Hepatocyte (in vitro differentiated cells): ENCODE measurements around the gene ABHD5. TPM values are rescaled to one million over a fixed set of nuclear protein-coding genes. Genes with fewer than 3 reads are reported as not detected.

Experiments
- DNase-seq: peaks from one replicate; pipeline ENCODE4 v3.0.0-alpha.2; 2016; ENCODE audit warnings: low spot score
- H2AFZ ChIP-seq: fragments of 200-600 bp; sonication (generic); 2 replicates; pipeline ENCODE4 v1.6.0; 2016; ENCODE audit warnings: antibody characterized with exemption, mild to moderate bottlenecking
- H3K27ac ChIP-seq: fragments of 200-600 bp; sonication (generic); 2 replicates; pipeline ENCODE4 v1.5.1; 2016; ENCODE audit warnings: mild to moderate bottlenecking
- H3K27me3 ChIP-seq: fragments of 200-600 bp; sonication (generic); 2 replicates; pipeline ENCODE4 v1.6.1; 2016
- H3K36me3 ChIP-seq: fragments of 200-600 bp; sonication (generic); replicated peaks from 2 replicates; pipeline ENCODE4 v1.5.1; 2016; ENCODE audit warnings: low read depth; ENCODE audit not compliant: insufficient read depth
- H3K4me1 ChIP-seq: fragments of 200-600 bp; sonication (generic); 2 replicates; pipeline ENCODE4 v1.5.1; 2016; ENCODE audit warnings: mild to moderate bottlenecking, moderate library complexity; ENCODE audit not compliant: insufficient read depth
- H3K4me2 ChIP-seq: fragments of 200-600 bp; sonication (generic); 2 replicates; pipeline ENCODE4 v1.6.0; 2016
- H3K4me3 ChIP-seq: fragments of 200-600 bp; sonication (generic); 2 replicates; pipeline ENCODE4 v1.5.1; 2016; ENCODE audit warnings: mild to moderate bottlenecking
- H3K79me2 ChIP-seq: fragments of 200-600 bp; sonication (generic); 2 replicates; pipeline ENCODE4 v1.6.0; 2017; ENCODE audit warnings: mild to moderate bottlenecking
- H3K9me2 ChIP-seq: fragments of 200-600 bp; sonication (generic); replicated peaks from 2 replicates; pipeline ENCODE4 v1.6.0; 2017; ENCODE audit warnings: mild to moderate bottlenecking; ENCODE audit not compliant: insufficient read depth
- H3K9me3 ChIP-seq: fragments of 200-600 bp; sonication (generic); 2 replicates; pipeline ENCODE4 v1.5.1; 2016; ENCODE audit warnings: low read depth, mild to moderate bottlenecking
- H4K20me1 ChIP-seq: fragments of 200-600 bp; sonication (generic); 2 replicates; pipeline ENCODE4 v1.6.0; 2016; ENCODE audit warnings: mild to moderate bottlenecking; ENCODE audit not compliant: insufficient read depth, poor library complexity, severe bottlenecking
- EZH2 ChIP-seq: fragments of 200-600 bp; sonication (generic); IDR thresholded peaks from 2 replicates; pipeline ENCODE4 v1.6.1; 2016; ENCODE audit warnings: antibody characterized with exemption, mild to moderate bottlenecking, borderline replicate concordance
- EZH2phosphoT487 ChIP-seq: fragments of 200-600 bp; sonication (generic); IDR thresholded peaks from one replicate; pipeline ENCODE4 v1.6.1; 2018; ENCODE audit warnings: antibody characterized with exemption, mild to moderate bottlenecking, low read depth, moderate library complexity; ENCODE audit not compliant: unreplicated experiment, severe bottlenecking
- WGBS: methylation state at CpG from one replicate; pipeline ENCODE4 v1.1.6; 2016; ENCODE audit warnings: low lambda C conversion rate; ENCODE audit errors: missing lambda C conversion rate; 5-methylcytosine and 5-hydroxymethylcytosine counted together
- polyA plus RNA-seq: library from polyadenylated mRNA; unstranded; fragments of >200 nt; fragmentation: Nextera tagmentation; extraction: Ambion mirVana; gene quantifications from 2 replicates; pipeline ENCODE4 v1.2.1, GENCODE V29; 2016
- total RNA-seq: library from RNA; depleted of rRNA; stranded (reverse); fragments of >200 nt; gene quantifications from 2 replicates; pipeline ENCODE4 v1.2.3, GENCODE V29; 2014
- TF ChIP-seq, protein P1 (sequence below): fragments of 200-600 bp; sonication (generic); IDR thresholded peaks from 2 replicates; pipeline ENCODE4 v1.5.1; 2016; ENCODE audit warnings: antibody characterized with exemption, mild to moderate bottlenecking; ENCODE audit not compliant: poor library complexity

ABHD5 gene
- total and polyA plus RNA-seq, 2 experiments from 2014 or later: 14.3 to 29.9 TPM

DNA sequence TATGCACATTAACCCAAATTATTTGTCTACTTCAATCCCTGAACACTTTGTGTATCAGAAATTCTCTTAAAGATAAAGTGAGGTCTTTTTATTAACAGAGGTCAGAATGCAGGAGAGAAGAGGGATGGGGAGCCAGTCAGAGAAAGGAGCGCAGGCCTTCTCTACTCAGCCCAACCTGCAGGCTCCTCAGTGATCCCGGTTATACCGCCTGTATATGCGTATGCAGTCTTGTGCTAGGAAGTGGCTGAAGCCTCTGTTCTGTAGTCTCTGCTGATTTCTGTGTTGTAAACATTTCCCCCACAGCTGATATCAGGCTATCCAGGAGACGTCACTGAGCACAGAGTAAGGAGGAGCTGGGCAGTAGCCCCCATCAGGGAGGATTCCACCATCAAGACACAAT lies 57.9 kb downstream of the ABHD5 start:
- no peaks in the 10 kb centered on the region for H3K9me2 ChIP-seq
- no peak for DNase-seq
- no peaks in the 10 kb centered on the region for H3K27me3 ChIP-seq
- no peak overlapping the region for H3K4me2 ChIP-seq
- H3K36me3 ChIP-seq: no peaks in the 10 kb centered on the region
- no peak overlapping the region for H3K27ac ChIP-seq
- no peaks in the 10 kb centered on the region for H3K79me2 ChIP-seq
- no peak for TF ChIP-seq EZH2phosphoT487
- TF ChIP-seq EZH2: no peak
- TF ChIP-seq, protein P1, sequence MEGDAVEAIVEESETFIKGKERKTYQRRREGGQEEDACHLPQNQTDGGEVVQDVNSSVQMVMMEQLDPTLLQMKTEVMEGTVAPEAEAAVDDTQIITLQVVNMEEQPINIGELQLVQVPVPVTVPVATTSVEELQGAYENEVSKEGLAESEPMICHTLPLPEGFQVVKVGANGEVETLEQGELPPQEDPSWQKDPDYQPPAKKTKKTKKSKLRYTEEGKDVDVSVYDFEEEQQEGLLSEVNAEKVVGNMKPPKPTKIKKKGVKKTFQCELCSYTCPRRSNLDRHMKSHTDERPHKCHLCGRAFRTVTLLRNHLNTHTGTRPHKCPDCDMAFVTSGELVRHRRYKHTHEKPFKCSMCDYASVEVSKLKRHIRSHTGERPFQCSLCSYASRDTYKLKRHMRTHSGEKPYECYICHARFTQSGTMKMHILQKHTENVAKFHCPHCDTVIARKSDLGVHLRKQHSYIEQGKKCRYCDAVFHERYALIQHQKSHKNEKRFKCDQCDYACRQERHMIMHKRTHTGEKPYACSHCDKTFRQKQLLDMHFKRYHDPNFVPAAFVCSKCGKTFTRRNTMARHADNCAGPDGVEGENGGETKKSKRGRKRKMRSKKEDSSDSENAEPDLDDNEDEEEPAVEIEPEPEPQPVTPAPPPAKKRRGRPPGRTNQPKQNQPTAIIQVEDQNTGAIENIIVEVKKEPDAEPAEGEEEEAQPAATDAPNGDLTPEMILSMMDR: no peak
- H4K20me1 ChIP-seq: no peaks in the 10 kb centered on the region
- WGBS: 74% methylated on average over 5 of the region's 5 CpGs
- no peak overlapping the region for H2AFZ ChIP-seq
- H3K4me3 ChIP-seq: no peak overlapping the region
- H3K4me1 ChIP-seq: peaks cover 3% of the 10 kb centered on the region
- H3K9me3 ChIP-seq: no peaks in the 10 kb centered on the region

DNA sequence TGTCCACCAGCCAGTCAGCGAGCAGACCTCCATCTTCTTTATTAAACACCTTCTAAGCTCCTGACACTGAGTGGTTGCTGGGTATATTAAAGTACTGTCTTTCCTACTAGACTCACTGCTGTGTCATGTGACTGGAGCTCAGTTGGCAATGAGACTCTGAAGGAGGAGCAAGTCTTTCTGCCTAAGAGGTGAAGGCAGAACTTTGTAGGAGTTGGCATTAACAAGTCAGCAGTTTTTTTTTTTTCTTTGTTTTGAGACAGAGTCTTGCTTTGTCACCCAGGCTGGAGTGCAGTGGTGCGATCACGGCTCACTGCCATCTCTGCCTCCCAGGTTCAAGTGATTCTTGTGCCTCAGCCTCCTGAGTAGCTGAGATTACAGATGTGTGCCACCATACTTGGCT lies 62.2 kb downstream of the ABHD5 start:
- Histone ChIP-seq H3K79me2 (no peaks in the 10 kb centered on the region), H3K36me3 (no peaks in the 10 kb centered on the region), H3K9me3 (no peaks in the 10 kb centered on the region), H3K4me3 (no peak overlapping the region), H4K20me1 (no peaks in the 10 kb centered on the region), H2AFZ (no peak overlapping the region), H3K4me2 (no peak overlapping the region), H3K9me2 (no peaks in the 10 kb centered on the region), H3K27me3 (no peaks in the 10 kb centered on the region), H3K27ac (no peak overlapping the region), H3K4me1 (peaks cover 11% of the 10 kb centered on the region)
- TF ChIP-seq EZH2: no peak
- TF ChIP-seq, protein P1: no peak
- no peak for DNase-seq
- 98% methylated on average over 3 of the region's 3 CpGs for WGBS

DNA sequence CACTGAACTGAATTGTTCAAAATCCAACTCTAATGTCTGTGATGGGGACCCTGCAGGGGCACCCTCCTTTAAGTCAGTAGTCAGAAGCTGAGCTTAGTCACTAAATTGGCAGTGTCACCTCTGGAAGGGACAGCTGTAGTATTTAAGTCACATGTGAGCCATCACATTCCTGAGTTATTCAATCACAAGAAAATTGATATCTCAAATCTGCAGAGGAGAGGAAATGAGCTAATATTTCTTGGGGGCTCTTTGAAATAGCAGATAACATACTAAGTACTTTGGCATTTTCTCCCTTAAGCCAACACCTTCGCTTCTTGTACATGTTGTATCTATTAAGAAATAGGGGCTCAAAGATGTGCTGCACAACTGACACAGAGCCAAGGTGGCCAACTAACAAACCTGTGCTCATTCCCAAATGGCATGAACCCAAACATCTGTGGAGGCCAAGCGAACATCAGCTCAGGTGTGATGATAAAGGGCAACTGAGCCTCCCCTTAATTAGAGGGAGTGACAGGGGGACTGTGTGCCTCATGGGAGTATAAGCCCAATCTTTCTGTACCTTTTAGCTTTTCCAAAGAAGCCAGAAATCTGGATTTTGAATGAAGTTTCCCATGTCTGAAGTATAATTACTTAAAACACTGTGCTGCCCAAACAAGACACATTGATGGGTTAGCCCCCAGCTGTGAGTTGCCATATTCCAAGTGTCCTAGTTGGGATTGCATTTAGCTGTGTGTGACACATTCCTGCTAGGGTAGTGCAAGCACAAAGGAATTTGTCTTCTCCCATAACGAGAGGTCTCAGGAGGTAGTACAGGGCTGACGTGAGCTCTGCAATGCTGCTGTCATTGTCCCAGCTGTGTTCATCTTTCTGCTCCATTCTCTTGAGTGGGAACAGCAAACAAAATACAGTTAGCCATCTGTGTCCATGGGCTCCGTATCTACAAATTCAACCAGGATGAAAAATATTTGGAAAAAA lies 63.3 kb downstream of the ABHD5 start:
- Histone ChIP-seq H2AFZ (no peak overlapping the region), H3K79me2 (no peaks in the 10 kb centered on the region), H3K4me2 (no peak overlapping the region), H3K9me3 (no peaks in the 10 kb centered on the region), H3K4me1 (peaks cover 19% of the 10 kb centered on the region), H3K9me2 (no peaks in the 10 kb centered on the region), H3K4me3 (no peak overlapping the region), H3K27me3 (no peaks in the 10 kb centered on the region), H3K27ac (no peak overlapping the region), H3K36me3 (no peaks in the 10 kb centered on the region), H4K20me1 (no peaks in the 10 kb centered on the region)
- TF ChIP-seq, protein P1: no peak
- TF ChIP-seq EZH2: no peak
- TF ChIP-seq EZH2phosphoT487: no peak
- DNase-seq: no peak
- WGBS: 73% methylated on average over 5 of the region's 5 CpGs
